ENCODE results near the gene CNTN6.
A peak's percentile ranks its signal among the peaks of the same experiment; 100 is the strongest.

DNA sequence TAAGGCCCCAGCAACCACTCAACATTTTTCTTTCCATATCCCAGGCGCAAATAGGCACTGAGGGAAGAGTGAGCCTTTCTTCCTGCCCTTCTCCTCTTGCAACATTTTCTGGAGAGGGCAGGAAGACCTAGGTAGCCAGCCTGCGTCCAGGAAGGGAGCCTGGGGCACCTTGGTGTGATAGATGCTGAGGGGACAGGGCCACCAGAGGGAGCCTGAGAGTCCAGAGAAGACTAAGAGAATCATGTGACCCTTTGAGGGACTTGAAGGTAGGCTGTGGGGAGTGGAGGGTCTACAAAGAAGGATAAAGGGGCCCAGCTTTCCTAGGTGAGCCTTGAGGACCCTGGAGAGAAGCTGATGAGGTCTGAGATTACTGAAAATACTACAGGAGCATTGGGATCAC, 346.6 kb downstream of the CNTN6 start:
- TF ChIP-seq CTCF (IDR thresholded peaks at IDR 0.05) (peak; percentile 13; the same call in 1 of the 2 replicates), SIN3A (IDR thresholded peaks at IDR 0.05; ENCODE audit: borderline replicate concordance, insufficient read depth, low read depth, low read length) (no peak)

All from Panc1 (cell line).